CD14-positive monocyte (primary cell): ENCODE measurements around the gene ZSCAN29. TPM values are rescaled to one million over a fixed set of nuclear protein-coding genes. Genes with fewer than 3 reads are reported as not detected.
A peak's percentile ranks its signal among the peaks of the same experiment; 100 is the strongest.

Experiments used
- DNase-seq, 3 donors: peaks; one replicate each; pipeline ENCODE4 v3.0.0-alpha.2; 2011 to 2022
- H2AFZ ChIP-seq: 2 replicates; pipeline ENCODE4 v1.6.0; 2012; ENCODE audit warnings: mild to moderate bottlenecking, low read depth, low read length, inconsistent platforms; ENCODE audit not compliant: insufficient read depth, poor library complexity, severe bottlenecking
- H3K27ac ChIP-seq, 2 donors: 1 replicate in 1 of 2; 2 replicates in 1 of 2; pipeline ENCODE4 v1.5.1; 2012 to 2013; ENCODE audit warnings: low read length in 2 of 2, control low read depth in 1 of 2, inconsistent platforms in 1 of 2, low read depth in 1 of 2, mild to moderate bottlenecking in 1 of 2
- H3K27me3 ChIP-seq, 2 donors: one replicate each; pipeline versions ENCODE4 v1.6.0 to v1.6.1; 2011 to 2013; ENCODE audit warnings: low read length in 2 of 2; ENCODE audit not compliant: control insufficient read depth in 2 of 2, insufficient read depth in 2 of 2
- H3K36me3 ChIP-seq, 2 donors: replicated peaks in 1 of 2; 1 replicate in 1 of 2; 2 replicates in 1 of 2; pipeline versions ENCODE4 v1.5.1 to v1.6.1; 2012 to 2013; ENCODE audit warnings: low read length in 2 of 2, control low read depth in 1 of 2, inconsistent platforms in 1 of 2, mild to moderate bottlenecking in 1 of 2; ENCODE audit not compliant: insufficient read depth in 2 of 2, control insufficient read depth in 1 of 2
- H3K4me1 ChIP-seq, 2 donors: 1 replicate in 1 of 2; 2 replicates in 1 of 2; pipeline versions ENCODE4 v1.5.1 to v1.6.1; 2012 to 2013; ENCODE audit warnings: low read length in 2 of 2, control low read depth in 1 of 2, inconsistent platforms in 1 of 2, mild to moderate bottlenecking in 1 of 2, moderate library complexity in 1 of 2; ENCODE audit not compliant: insufficient read depth in 2 of 2, control insufficient read depth in 1 of 2
- H3K4me2 ChIP-seq: replicated peaks from 2 replicates; pipeline ENCODE3; 2012; ENCODE audit warnings: low read length, moderate library complexity, mild to moderate bottlenecking; ENCODE audit not compliant: poor library complexity, severe bottlenecking; ENCODE audit errors: extremely low read depth
- H3K4me3 ChIP-seq, 3 experiments: fragments of 200-600 bp in 1 of 3; sonication (generic) in 1 of 3; replicated peaks in 1 of 3; 1 replicate in 2 of 3; 2 replicates in 1 of 3; pipeline ENCODE4 v1.5.1; 2011 to 2013; ENCODE audit warnings: low read length in 3 of 3, mild to moderate bottlenecking in 3 of 3, control low read depth in 2 of 3, low read depth in 2 of 3, inconsistent platforms in 1 of 3, moderate library complexity in 1 of 3
- H3K79me2 ChIP-seq: 2 replicates; pipeline ENCODE4 v1.6.0; 2012; ENCODE audit warnings: mild to moderate bottlenecking, control low read depth, inconsistent platforms, low read length, moderate library complexity; ENCODE audit not compliant: insufficient read depth
- H3K9ac ChIP-seq: 2 replicates; pipeline ENCODE4 v1.6.0; 2017; ENCODE audit warnings: low read length, mild to moderate bottlenecking; ENCODE audit not compliant: insufficient read depth, poor library complexity, severe bottlenecking
- H3K9me3 ChIP-seq, 2 donors: replicated peaks in 1 of 2; 1 replicate in 1 of 2; 2 replicates in 1 of 2; pipeline versions ENCODE4 v1.5.1 to v1.6.1; 2012 to 2013; ENCODE audit warnings: low read length in 2 of 2, control low read depth in 1 of 2; ENCODE audit not compliant: control insufficient read depth in 1 of 2, insufficient read depth in 1 of 2
- H4K20me1 ChIP-seq: 2 replicates; pipeline ENCODE4 v1.6.0; 2012; ENCODE audit warnings: mild to moderate bottlenecking, low read length, control low read depth, moderate library complexity; ENCODE audit not compliant: insufficient read depth
- H3K27ac Mint-ChIP-seq, 7 donors: one replicate each; pipeline ENCODE4 v1.8.0; 2020; ENCODE audit warnings: mild to moderate bottlenecking in 7 of 7, mixed read lengths in 7 of 7, moderate library complexity in 6 of 7, inconsistent platforms in 2 of 7
- H3K27me3 Mint-ChIP-seq, 3 donors: one replicate each; pipeline ENCODE4 v1.8.0; 2021 to 2022; ENCODE audit warnings: low read depth in 3 of 3, mild to moderate bottlenecking in 3 of 3, mixed read lengths in 3 of 3, moderate library complexity in 3 of 3, inconsistent platforms in 1 of 3
- H3K36me3 Mint-ChIP-seq, 2 donors: one replicate each; pipeline ENCODE4 v1.8.0; 2020; ENCODE audit warnings: mixed read lengths in 2 of 2, inconsistent platforms in 1 of 2, mild to moderate bottlenecking in 1 of 2
- H3K4me1 Mint-ChIP-seq: one replicate; pipeline ENCODE4 v1.8.0; 2020; ENCODE audit warnings: mild to moderate bottlenecking, mixed read lengths
- H3K4me3 Mint-ChIP-seq, 2 donors: one replicate each; pipeline ENCODE4 v1.8.0; 2020; ENCODE audit warnings: mild to moderate bottlenecking in 2 of 2, mixed read lengths in 2 of 2, moderate library complexity in 1 of 2
- H3K9me3 Mint-ChIP-seq, 7 donors: one replicate each; pipeline ENCODE4 v1.8.0; 2020 to 2022; ENCODE audit warnings: mixed read lengths in 7 of 7, mild to moderate bottlenecking in 6 of 7, moderate library complexity in 6 of 7, inconsistent platforms in 2 of 7
- WGBS: methylation state at CpG from one replicate; pipeline ENCODE4 v1.1.5; 2013; ENCODE audit warnings: missing lambda C conversion rate; ENCODE audit not compliant: insufficient coverage; 5-methylcytosine and 5-hydroxymethylcytosine counted together
- intact Hi-C, 2 donors: fragments of 100-400 bp; cut with micrococcal nuclease; formaldehyde crosslinking; loops; one replicate each; pipeline versions ENCODE4 v1.15.0 to v1.15.1; 2023
- polyA plus RNA-seq, 3 donors: library from polyadenylated mRNA; depleted of rRNA in 1 of 3; unstranded in 2 of 3; stranded (reverse) in 1 of 3; fragments of 300-500 nt in 2 of 3; fragments of >200 nt in 1 of 3; fragmentation: Illumina TruSeq in 2 of 3; gene quantifications; 1 replicate in 2 of 3; 2 replicates in 1 of 3; pipeline ENCODE4 v1.2.3, GENCODE V29; 2012 to 2021
- TF ChIP-seq, protein P1 (sequence below): fragments of 200-600 bp; IDR thresholded peaks from one replicate; pipeline ENCODE4 v1.8.0; 2022; ENCODE audit warnings: antibody characterized with exemption, mild to moderate bottlenecking

ZSCAN29 gene
- polyA plus RNA-seq, 3 donors = 2.6 to 7.4 (median 4.3) TPM

DNA sequence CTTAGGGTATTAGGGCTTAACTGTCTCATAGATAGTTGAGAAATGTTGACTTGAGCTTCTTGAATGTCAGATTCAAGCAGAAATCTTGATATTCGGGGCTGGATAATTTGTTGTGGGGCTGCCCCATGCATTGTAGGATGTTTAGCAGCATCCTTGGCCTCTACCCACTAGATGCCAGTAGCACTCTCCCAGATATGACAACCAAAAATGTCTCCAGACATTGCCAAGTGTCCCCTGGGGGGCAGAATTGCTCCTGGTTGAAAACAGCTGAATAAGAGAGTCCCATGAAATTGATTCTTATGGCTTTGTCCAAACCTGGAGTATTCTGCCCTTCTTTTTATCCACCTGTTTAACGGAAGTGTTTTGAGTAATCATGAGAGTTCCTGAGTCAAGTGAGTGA lies 24.5 kb downstream of the ZSCAN29 start:
- Histone ChIP-seq H3K9me3 (no peaks in the 10 kb centered on the region), H4K20me1 (no peaks in the 10 kb centered on the region), H3K9ac (no peak overlapping the region), H3K4me3 (no peak overlapping the region), H3K4me2 (no peak overlapping the region), H3K4me1 (no peaks in the 10 kb centered on the region), H3K79me2 (no peaks in the 10 kb centered on the region), H3K27me3 (no peaks in the 10 kb centered on the region), H2AFZ (no peak overlapping the region), H3K36me3 (peaks cover 4 to 20% of the 10 kb centered on the region in 2 donors), H3K27ac (no peak overlapping the region)
- no peak overlapping the region for H3K27ac Mint-ChIP-seq
- intact Hi-C loops = no loop called here
- no peak for DNase-seq
- H3K4me1 Mint-ChIP-seq = no peaks in the 10 kb centered on the region
- peaks cover 18 to 22% of the 10 kb centered on the region in 2 donors for H3K36me3 Mint-ChIP-seq
- H3K4me3 Mint-ChIP-seq = no peak overlapping the region
- WGBS = no CpG with 5 or more reads among the region's 2 CpGs
- H3K9me3 Mint-ChIP-seq = no peaks in the 10 kb centered on the region
- TF ChIP-seq, protein P1, sequence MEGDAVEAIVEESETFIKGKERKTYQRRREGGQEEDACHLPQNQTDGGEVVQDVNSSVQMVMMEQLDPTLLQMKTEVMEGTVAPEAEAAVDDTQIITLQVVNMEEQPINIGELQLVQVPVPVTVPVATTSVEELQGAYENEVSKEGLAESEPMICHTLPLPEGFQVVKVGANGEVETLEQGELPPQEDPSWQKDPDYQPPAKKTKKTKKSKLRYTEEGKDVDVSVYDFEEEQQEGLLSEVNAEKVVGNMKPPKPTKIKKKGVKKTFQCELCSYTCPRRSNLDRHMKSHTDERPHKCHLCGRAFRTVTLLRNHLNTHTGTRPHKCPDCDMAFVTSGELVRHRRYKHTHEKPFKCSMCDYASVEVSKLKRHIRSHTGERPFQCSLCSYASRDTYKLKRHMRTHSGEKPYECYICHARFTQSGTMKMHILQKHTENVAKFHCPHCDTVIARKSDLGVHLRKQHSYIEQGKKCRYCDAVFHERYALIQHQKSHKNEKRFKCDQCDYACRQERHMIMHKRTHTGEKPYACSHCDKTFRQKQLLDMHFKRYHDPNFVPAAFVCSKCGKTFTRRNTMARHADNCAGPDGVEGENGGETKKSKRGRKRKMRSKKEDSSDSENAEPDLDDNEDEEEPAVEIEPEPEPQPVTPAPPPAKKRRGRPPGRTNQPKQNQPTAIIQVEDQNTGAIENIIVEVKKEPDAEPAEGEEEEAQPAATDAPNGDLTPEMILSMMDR = no peak
- H3K27me3 Mint-ChIP-seq = peaks cover 0 to 1% (median 0%) of the 10 kb centered on the region in 3 donors

DNA sequence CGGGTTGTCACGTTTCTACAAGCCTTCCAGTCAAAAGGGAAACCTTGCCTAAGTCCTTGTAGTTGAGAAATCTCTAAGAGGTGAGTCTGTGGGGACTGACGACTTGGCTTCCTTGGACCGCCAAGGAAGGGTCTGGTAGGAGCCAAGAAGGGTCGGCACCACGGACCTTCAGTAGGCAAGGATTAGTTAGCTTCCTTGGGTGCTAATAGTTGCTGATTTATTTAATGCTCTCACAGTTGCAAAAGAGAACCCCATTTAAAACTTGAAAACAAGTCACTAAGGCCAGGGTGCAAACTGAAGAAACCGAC lies 40.1 kb downstream of the ZSCAN29 start:
- H3K9me3 Mint-ChIP-seq = peaks cover 0 to 5% (median 0%) of the 10 kb centered on the region in 7 donors
- peak overlapping the region; percentile 92 for H3K4me2 ChIP-seq
- DNase-seq = no peak
- peaks cover 15% of the 10 kb centered on the region for H3K79me2 ChIP-seq
- H2AFZ ChIP-seq = peak overlapping the region; percentile 93
- intact Hi-C loops = no loop called here
- peak overlapping the region; percentile 85 to 90 (median 86) for H3K4me3 ChIP-seq
- no peaks in the 10 kb centered on the region for H3K27me3 ChIP-seq
- H3K36me3 ChIP-seq = no peaks in the 10 kb centered on the region
- peaks cover 8 to 10% of the 10 kb centered on the region in 2 donors for H3K36me3 Mint-ChIP-seq
- H3K9me3 ChIP-seq = no peaks in the 10 kb centered on the region
- 5% methylated on average over 6 of the region's 7 CpGs for WGBS
- H3K27me3 Mint-ChIP-seq = peaks cover 2 to 4% (median 4%) of the 10 kb centered on the region in 3 donors
- H3K27ac ChIP-seq = peak overlapping the region; percentile 82 to 95
- peak overlapping the region; percentile 93 to 94 for H3K4me3 Mint-ChIP-seq
- TF ChIP-seq, protein P1 = no peak
- H4K20me1 ChIP-seq = no peaks in the 10 kb centered on the region
- H3K4me1 Mint-ChIP-seq = peaks cover 24% of the 10 kb centered on the region
- peak overlapping the region; percentile 87 for H3K9ac ChIP-seq
- peaks cover 16 to 23% of the 10 kb centered on the region in 2 donors for H3K4me1 ChIP-seq
- H3K27ac Mint-ChIP-seq = peak overlapping the region; percentile 93 to 98 (median 96)
